ENCODE measurements around the gene KISS1. TPM values are rescaled to one million over a fixed set of nuclear protein-coding genes. Genes with fewer than 3 reads are reported as not detected.

Gene KISS1
- polyA plus RNA-seq, 1 of the 3 experiments (the other 2 are of a cell fraction), result 0.10 TPM

- TF ChIP-seq REST (IDR thresholded peaks at IDR 0.05; ENCODE audit: low read depth, low read length), result no peak
- TF ChIP-seq MXI1 (IDR thresholded peaks at IDR 0.05; ENCODE audit: low read depth, low read length), result no peak
- no peak for TF ChIP-seq RCOR1 (IDR thresholded peaks at IDR 0.05; ENCODE audit: low read length)
- no peak for TF ChIP-seq FOXJ3 (CRISPR knock-in tag; IDR thresholded peaks at IDR 0.05)
- TF ChIP-seq SMC3 (IDR thresholded peaks at IDR 0.05; ENCODE audit: low read depth, low read length), result no peak
- no peak for TF ChIP-seq MAX (IDR thresholded peaks at IDR 0.05; ENCODE audit: low read depth)
- TF ChIP-seq RAD21 (IDR thresholded peaks at IDR 0.05; ENCODE audit: low read length), result no peak
- TF ChIP-seq CHD2 (IDR thresholded peaks at IDR 0.05; ENCODE audit: low read length, partially characterized antibody), result no peak
- TF ChIP-seq IRF3 (IDR thresholded peaks at IDR 0.05; ENCODE audit: low read depth, low read length), result no peak
- TF ChIP-seq TEAD4 (IDR thresholded peaks at IDR 0.05; ENCODE audit: borderline replicate concordance, insufficient read depth), result no peak
- TF ChIP-seq GATA2 (CRISPR knock-in tag; IDR thresholded peaks at IDR 0.05), result no peak
- no peak for TF ChIP-seq POLR2AphosphoS5 (IDR thresholded peaks at IDR 0.05; ENCODE audit: low read depth, low read length)
- no peak for TF ChIP-seq EZH2phosphoT487 (IDR thresholded peaks at IDR 0.05; ENCODE audit: borderline replicate concordance, low read depth)
- Histone ChIP-seq H3K4me2 (no peak overlapping the region), H3K79me2 (ENCODE audit: insufficient read depth) (no peaks in the 10 kb centered on the region), H3K27me3 (ENCODE audit: insufficient read depth) (no peaks in the 10 kb centered on the region), H4K20me1 (ENCODE audit: insufficient read depth) (no peaks in the 10 kb centered on the region), H3K9me3 (no peaks in the 10 kb centered on the region), H3K36me3 (replicated peaks in 1 of 2; ENCODE audit: control insufficient read depth in 1 of 2, insufficient read depth in 2 of 2, low read length in 1 of 2) (peaks cover 0 to 3% of the 10 kb centered on the region in 2 experiments), H2AFZ (ENCODE audit: low read depth) (no peak overlapping the region), H3K4me1 (ENCODE audit: control insufficient read depth in 1 of 2, insufficient read depth in 2 of 2, low read depth in 1 of 2, low read length in 1 of 2) (no peaks in the 10 kb centered on the region), H3F3A (replicated peaks; ENCODE audit: insufficient read depth) (no peaks in the 10 kb centered on the region), H3K27ac (ENCODE audit: low read depth in 2 of 2, low read length in 1 of 2) (no peak overlapping the region), H3K9me2 (no peaks in the 10 kb centered on the region), H3K9ac (no peak overlapping the region), H3K4me3 (ENCODE audit: low read depth in 2 of 2, low read length in 1 of 2) (no peak overlapping the region)
- CTCF ChIA-PET, result interaction anchor here (1.4 kb wide), 1 partner anchor 16 kb away, joined by 5 read pairs; no protein-coding TSS in a partner anchor
- WGBS (ENCODE audit: low lambda C conversion rate), result 78% methylated on average over 5 of the region's 5 CpGs
- POLR2A ChIA-PET, result no interaction called here
- no peak for DNase-seq
Observed at GRCh38 chr1:204241914-204242313, 45.6 kb upstream of the KISS1 start.

All from SK-N-SH (cell line).